ENCODE measurements around the gene CKAP4.

DNA sequence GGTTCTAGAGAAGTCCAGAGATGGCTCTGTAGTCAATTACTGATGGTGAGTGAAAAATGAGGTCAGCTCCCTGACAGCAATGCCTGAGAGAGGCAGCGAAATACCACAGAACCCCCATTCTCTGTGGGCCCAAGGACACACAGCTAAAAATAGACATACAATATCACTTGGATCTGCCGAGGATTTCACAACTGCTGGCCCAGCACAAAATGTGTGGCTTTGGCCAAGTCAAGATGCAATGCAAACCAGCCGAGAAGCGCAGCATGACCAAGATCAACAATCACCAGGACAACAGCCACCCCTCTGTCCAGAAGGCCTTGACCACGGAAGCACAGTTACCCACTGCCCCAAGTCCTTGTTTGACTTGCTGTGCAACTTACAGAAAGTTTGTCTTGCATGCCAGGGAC lies 52.2 kb downstream of the CKAP4 start:
- TF ChIP-seq POLR2AphosphoS5 (IDR thresholded peaks at IDR 0.05; ENCODE audit: low read depth) (no peak), EZH2phosphoT487 (IDR thresholded peaks at IDR 0.05; ENCODE audit: unreplicated experiment) (no peak), CREB1 (CRISPR knock-in tag; IDR thresholded peaks at IDR 0.05; ENCODE audit: low read depth) (no peak), EZH2 (IDR thresholded peaks at IDR 0.05; ENCODE audit: low read depth, unreplicated experiment) (no peak), JUNB (IDR thresholded peaks at IDR 0.05; ENCODE audit: unreplicated experiment) (no peak), ZNF331 (CRISPR knock-in tag; IDR thresholded peaks at IDR 0.05; ENCODE audit: low read depth) (no peak), STAT1 (IDR thresholded peaks at IDR 0.05; ENCODE audit: unreplicated experiment) (no peak), NANOG (IDR thresholded peaks at IDR 0.05; ENCODE audit: borderline replicate concordance) (no peak)
- TF ChIP-seq, protein P1, sequence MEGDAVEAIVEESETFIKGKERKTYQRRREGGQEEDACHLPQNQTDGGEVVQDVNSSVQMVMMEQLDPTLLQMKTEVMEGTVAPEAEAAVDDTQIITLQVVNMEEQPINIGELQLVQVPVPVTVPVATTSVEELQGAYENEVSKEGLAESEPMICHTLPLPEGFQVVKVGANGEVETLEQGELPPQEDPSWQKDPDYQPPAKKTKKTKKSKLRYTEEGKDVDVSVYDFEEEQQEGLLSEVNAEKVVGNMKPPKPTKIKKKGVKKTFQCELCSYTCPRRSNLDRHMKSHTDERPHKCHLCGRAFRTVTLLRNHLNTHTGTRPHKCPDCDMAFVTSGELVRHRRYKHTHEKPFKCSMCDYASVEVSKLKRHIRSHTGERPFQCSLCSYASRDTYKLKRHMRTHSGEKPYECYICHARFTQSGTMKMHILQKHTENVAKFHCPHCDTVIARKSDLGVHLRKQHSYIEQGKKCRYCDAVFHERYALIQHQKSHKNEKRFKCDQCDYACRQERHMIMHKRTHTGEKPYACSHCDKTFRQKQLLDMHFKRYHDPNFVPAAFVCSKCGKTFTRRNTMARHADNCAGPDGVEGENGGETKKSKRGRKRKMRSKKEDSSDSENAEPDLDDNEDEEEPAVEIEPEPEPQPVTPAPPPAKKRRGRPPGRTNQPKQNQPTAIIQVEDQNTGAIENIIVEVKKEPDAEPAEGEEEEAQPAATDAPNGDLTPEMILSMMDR (conservative IDR thresholded peaks at IDR 0.05; ENCODE audit: low read depth in 2 of 2), result no peak
- TF ChIP-seq, protein P2, sequence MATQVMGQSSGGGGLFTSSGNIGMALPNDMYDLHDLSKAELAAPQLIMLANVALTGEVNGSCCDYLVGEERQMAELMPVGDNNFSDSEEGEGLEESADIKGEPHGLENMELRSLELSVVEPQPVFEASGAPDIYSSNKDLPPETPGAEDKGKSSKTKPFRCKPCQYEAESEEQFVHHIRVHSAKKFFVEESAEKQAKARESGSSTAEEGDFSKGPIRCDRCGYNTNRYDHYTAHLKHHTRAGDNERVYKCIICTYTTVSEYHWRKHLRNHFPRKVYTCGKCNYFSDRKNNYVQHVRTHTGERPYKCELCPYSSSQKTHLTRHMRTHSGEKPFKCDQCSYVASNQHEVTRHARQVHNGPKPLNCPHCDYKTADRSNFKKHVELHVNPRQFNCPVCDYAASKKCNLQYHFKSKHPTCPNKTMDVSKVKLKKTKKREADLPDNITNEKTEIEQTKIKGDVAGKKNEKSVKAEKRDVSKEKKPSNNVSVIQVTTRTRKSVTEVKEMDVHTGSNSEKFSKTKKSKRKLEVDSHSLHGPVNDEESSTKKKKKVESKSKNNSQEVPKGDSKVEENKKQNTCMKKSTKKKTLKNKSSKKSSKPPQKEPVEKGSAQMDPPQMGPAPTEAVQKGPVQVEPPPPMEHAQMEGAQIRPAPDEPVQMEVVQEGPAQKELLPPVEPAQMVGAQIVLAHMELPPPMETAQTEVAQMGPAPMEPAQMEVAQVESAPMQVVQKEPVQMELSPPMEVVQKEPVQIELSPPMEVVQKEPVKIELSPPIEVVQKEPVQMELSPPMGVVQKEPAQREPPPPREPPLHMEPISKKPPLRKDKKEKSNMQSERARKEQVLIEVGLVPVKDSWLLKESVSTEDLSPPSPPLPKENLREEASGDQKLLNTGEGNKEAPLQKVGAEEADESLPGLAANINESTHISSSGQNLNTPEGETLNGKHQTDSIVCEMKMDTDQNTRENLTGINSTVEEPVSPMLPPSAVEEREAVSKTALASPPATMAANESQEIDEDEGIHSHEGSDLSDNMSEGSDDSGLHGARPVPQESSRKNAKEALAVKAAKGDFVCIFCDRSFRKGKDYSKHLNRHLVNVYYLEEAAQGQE (IDR thresholded peaks at IDR 0.05; ENCODE audit: unreplicated experiment), result no peak
- TF ChIP-seq, protein P3, sequence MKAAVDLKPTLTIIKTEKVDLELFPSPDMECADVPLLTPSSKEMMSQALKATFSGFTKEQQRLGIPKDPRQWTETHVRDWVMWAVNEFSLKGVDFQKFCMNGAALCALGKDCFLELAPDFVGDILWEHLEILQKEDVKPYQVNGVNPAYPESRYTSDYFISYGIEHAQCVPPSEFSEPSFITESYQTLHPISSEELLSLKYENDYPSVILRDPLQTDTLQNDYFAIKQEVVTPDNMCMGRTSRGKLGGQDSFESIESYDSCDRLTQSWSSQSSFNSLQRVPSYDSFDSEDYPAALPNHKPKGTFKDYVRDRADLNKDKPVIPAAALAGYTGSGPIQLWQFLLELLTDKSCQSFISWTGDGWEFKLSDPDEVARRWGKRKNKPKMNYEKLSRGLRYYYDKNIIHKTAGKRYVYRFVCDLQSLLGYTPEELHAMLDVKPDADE (IDR thresholded peaks at IDR 0.05), result no peak
- TF ChIP-seq, protein P4, sequence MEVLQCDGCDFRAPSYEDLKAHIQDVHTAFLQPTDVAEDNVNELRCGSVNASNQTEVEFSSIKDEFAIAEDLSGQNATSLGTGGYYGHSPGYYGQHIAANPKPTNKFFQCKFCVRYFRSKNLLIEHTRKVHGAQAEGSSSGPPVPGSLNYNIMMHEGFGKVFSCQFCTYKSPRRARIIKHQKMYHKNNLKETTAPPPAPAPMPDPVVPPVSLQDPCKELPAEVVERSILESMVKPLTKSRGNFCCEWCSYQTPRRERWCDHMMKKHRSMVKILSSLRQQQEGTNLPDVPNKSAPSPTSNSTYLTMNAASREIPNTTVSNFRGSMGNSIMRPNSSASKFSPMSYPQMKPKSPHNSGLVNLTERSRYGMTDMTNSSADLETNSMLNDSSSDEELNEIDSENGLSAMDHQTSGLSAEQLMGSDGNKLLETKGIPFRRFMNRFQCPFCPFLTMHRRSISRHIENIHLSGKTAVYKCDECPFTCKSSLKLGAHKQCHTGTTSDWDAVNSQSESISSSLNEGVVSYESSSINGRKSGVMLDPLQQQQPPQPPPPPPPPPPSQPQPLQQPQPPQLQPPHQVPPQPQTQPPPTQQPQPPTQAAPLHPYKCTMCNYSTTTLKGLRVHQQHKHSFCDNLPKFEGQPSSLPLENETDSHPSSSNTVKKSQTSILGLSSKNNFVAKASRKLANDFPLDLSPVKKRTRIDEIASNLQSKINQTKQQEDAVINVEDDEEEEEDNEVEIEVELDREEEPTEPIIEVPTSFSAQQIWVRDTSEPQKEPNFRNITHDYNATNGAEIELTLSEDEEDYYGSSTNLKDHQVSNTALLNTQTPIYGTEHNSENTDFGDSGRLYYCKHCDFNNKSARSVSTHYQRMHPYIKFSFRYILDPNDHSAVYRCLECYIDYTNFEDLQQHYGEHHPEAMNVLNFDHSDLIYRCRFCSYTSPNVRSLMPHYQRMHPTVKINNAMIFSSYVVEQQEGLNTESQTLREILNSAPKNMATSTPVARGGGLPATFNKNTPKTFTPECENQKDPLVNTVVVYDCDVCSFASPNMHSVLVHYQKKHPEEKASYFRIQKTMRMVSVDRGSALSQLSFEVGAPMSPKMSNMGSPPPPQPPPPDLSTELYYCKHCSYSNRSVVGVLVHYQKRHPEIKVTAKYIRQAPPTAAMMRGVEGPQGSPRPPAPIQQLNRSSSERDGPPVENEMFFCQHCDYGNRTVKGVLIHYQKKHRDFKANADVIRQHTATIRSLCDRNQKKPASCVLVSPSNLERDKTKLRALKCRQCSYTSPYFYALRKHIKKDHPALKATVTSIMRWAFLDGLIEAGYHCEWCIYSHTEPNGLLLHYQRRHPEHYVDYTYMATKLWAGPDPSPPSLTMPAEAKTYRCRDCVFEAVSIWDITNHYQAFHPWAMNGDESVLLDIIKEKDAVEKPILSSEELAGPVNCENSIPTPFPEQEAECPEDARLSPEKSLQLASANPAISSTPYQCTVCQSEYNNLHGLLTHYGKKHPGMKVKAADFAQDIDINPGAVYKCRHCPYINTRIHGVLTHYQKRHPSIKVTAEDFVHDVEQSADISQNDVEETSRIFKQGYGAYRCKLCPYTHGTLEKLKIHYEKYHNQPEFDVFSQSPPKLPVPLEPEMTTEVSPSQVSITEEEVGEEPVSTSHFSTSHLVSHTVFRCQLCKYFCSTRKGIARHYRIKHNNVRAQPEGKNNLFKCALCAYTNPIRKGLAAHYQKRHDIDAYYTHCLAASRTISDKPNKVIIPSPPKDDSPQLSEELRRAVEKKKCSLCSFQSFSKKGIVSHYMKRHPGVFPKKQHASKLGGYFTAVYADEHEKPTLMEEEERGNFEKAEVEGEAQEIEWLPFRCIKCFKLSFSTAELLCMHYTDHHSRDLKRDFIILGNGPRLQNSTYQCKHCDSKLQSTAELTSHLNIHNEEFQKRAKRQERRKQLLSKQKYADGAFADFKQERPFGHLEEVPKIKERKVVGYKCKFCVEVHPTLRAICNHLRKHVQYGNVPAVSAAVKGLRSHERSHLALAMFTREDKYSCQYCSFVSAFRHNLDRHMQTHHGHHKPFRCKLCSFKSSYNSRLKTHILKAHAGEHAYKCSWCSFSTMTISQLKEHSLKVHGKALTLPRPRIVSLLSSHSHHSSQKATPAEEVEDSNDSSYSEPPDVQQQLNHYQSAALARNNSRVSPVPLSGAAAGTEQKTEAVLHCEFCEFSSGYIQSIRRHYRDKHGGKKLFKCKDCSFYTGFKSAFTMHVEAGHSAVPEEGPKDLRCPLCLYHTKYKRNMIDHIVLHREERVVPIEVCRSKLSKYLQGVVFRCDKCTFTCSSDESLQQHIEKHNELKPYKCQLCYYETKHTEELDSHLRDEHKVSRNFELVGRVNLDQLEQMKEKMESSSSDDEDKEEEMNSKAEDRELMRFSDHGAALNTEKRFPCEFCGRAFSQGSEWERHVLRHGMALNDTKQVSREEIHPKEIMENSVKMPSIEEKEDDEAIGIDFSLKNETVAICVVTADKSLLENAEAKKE (CRISPR knock-in tag; IDR thresholded peaks at IDR 0.05), result no peak
